ENCODE results near the gene ABHD8. TPM values are rescaled to one million over a fixed set of nuclear protein-coding genes. Genes with fewer than 3 reads are reported as not detected.

ABHD8 gene
- 11.1 and 11.6 TPM in 2 replicates for total RNA-seq

GRCh38 chr19:17303167-17303939 lies at the start of gene ABHD8:
TSS of gene ABHD8 (minus strand) at chr19:17303425. CDS start at chr19:17301616, 1,809 bp downstream.

GRCh38 chr19:17336872-17337674 lies 33.8 kb upstream of the ABHD8 start, which contains the start of gene GTPBP3:
TSS of gene GTPBP3 (plus strand) at chr19:17337553. CDS start at chr19:17337612, 59 bp downstream.

GRCh38 chr19:17334414-17335409 lies 31.5 kb upstream of the ABHD8 start, which contains the start of gene ANO8:
TSS of gene ANO8 (minus strand) at chr19:17334855. CDS start at chr19:17334670, 185 bp downstream.

GRCh38 chr19:17309198-17309964 lies 6.2 kb upstream of the ABHD8 start, which contains the start of gene DDA1:
TSS of gene DDA1 (plus strand) at chr19:17309563. CDS start at chr19:17309655, 92 bp downstream.

GRCh38 chr19:17305517-17306284 lies 2.5 kb upstream of the ABHD8 start, which contains the start of gene MRPL34:
TSS of gene MRPL34 (plus strand) at chr19:17305872. CDS start at chr19:17305893, 21 bp downstream.

GRCh38 chr19:17281391-17282304 lies 21.6 kb downstream of the ABHD8 start, which contains the start of gene ANKLE1:
TSS of gene ANKLE1 (plus strand) at chr19:17281901. CDS start at chr19:17281921, 20 bp downstream.

GRCh38 chr19:17266975-17267788 lies 36.0 kb downstream of the ABHD8 start, which contains the start of gene BABAM1:
TSS of gene BABAM1 (plus strand) at chr19:17267443. CDS start at chr19:17268807, 1,364 bp downstream.

GRCh38 chr19:17264641-17264979 lies 38.6 kb downstream of the ABHD8 start, which contains the start of gene USHBP1:
TSS of gene USHBP1 (minus strand) at chr19:17264745. CDS start at chr19:17264299, 446 bp downstream.

GRCh38 chr19:17245535-17245984 lies 57.7 kb downstream of the ABHD8 start, which contains the start of gene NR2F6:
TSS of gene NR2F6 (minus strand) at chr19:17245919. CDS start at chr19:17245220, 699 bp downstream.

Other genes starting within 250 kb of the ABHD8 start
- 1.3 and 1.7 TPM in 2 replicates for gene HAUS8, start 228.0 kb downstream of the ABHD8 start, total RNA-seq
- 16.8 and 40.2 TPM in 2 replicates for gene MYO9B, start 227.6 kb downstream of the ABHD8 start, total RNA-seq
- 10.0 and 19.8 TPM in 2 replicates for gene USE1, start 88.1 kb downstream of the ABHD8 start, total RNA-seq
- gene OCEL1, start 77.2 kb downstream of the ABHD8 start, total RNA-seq: 1.4 and 3.0 TPM in 2 replicates
- gene NR2F6, start 57.5 kb downstream of the ABHD8 start, total RNA-seq: 97.4 and 175 TPM in 2 replicates
- gene USHBP1, start 38.7 kb downstream of the ABHD8 start, total RNA-seq: under 0.01 TPM in 1 of 2 replicates, not detected in the other
- 37.7 and 97.6 TPM in 2 replicates for gene BABAM1, start 36.0 kb downstream of the ABHD8 start, total RNA-seq
- under 0.01 and 0.72 TPM in 2 replicates for gene ANKLE1, start 21.5 kb downstream of the ABHD8 start, total RNA-seq
- 46.3 and 58.0 TPM in 2 replicates for gene MRPL34, start 2.4 kb upstream of the ABHD8 start, total RNA-seq
- 10.4 and 11.1 TPM in 2 replicates for gene DDA1, start 6.1 kb upstream of the ABHD8 start, total RNA-seq
- 4.8 and 4.9 TPM in 2 replicates for gene ANO8, start 31.4 kb upstream of the ABHD8 start, total RNA-seq
- gene GTPBP3, start 34.1 kb upstream of the ABHD8 start, total RNA-seq: 20.5 and 71.6 TPM in 2 replicates
- not detected in 2 replicates for gene PLVAP, start 73.9 kb upstream of the ABHD8 start, total RNA-seq
- not detected in 2 replicates for gene CCDC194, start 90.8 kb upstream of the ABHD8 start, total RNA-seq
- 8.7 and 26.3 TPM in 2 replicates for gene BST2, start 102.2 kb upstream of the ABHD8 start, total RNA-seq
- gene MVB12A, start 116.6 kb upstream of the ABHD8 start, total RNA-seq: 46.0 and 47.2 TPM in 2 replicates
- gene TMEM221, start 145.2 kb upstream of the ABHD8 start, total RNA-seq: under 0.01 and 0.24 TPM in 2 replicates
- not detected in 2 replicates for gene NXNL1, start 157.5 kb upstream of the ABHD8 start, total RNA-seq
- 15.3 and 15.7 TPM in 2 replicates for gene SLC27A1, start 167.1 kb upstream of the ABHD8 start, total RNA-seq
- 90.8 and 105 TPM in 2 replicates for gene PGLS, start 208.2 kb upstream of the ABHD8 start, total RNA-seq

Measured in tracheal epithelial cell (primary cell).